ENCODE results near the gene RBM47.
A peak's percentile ranks its signal among the peaks of the same experiment; 100 is the strongest.
"Not testable (repeated sequence)": the region's sequence is repeated elsewhere in the genome, so short reads cannot be mapped to it uniquely, and the experiment has no call there.

Gene RBM47

GRCh38 chr4:40407468-40407867 is 222.2 kb downstream of the RBM47 start:
- DNase-seq (ENCODE audit: low spot score) = not testable (repeated sequence)

- DNase-seq (ENCODE audit: low spot score) = no peak
Observed at GRCh38 chr4:40406340-40406739, 223.3 kb downstream of the RBM47 start.

GRCh38 chr4:40405193-40405592 is 224.5 kb downstream of the RBM47 start:
- DNase-seq (ENCODE audit: low spot score) = no peak

GRCh38 chr4:40403081-40403480 is 226.6 kb downstream of the RBM47 start:
- no peak for DNase-seq (ENCODE audit: low spot score)

- DNase-seq (ENCODE audit: low spot score) = no peak
Observed at GRCh38 chr4:40402556-40402955, 227.1 kb downstream of the RBM47 start.

- no peak for DNase-seq (ENCODE audit: low spot score)
Observed at GRCh38 chr4:40401631-40402030, 228.0 kb downstream of the RBM47 start.

GRCh38 chr4:40401096-40401495 is 228.6 kb downstream of the RBM47 start:
- no peak for DNase-seq (ENCODE audit: low spot score)

GRCh38 chr4:40399578-40399977 is 230.1 kb downstream of the RBM47 start:
- DNase-seq (ENCODE audit: low spot score) = no peak

GRCh38 chr4:40395908-40396793 is 233.5 kb downstream of the RBM47 start:
- peak; percentile 12 for DNase-seq (ENCODE audit: low spot score)

- no peak for DNase-seq (ENCODE audit: low spot score)
Observed at GRCh38 chr4:40395166-40395900, 234.3 kb downstream of the RBM47 start.

GRCh38 chr4:40394236-40394635 is 235.4 kb downstream of the RBM47 start:
- peak; percentile 19 for DNase-seq (ENCODE audit: low spot score)

GRCh38 chr4:40392241-40392640 is 237.4 kb downstream of the RBM47 start:
- not testable (repeated sequence) for DNase-seq (ENCODE audit: low spot score)

GRCh38 chr4:40389986-40390385 is 239.7 kb downstream of the RBM47 start:
- no peak for DNase-seq (ENCODE audit: low spot score)

GRCh38 chr4:40388239-40388638 is 241.4 kb downstream of the RBM47 start:
- DNase-seq (ENCODE audit: low spot score) = no peak

GRCh38 chr4:40380647-40381046 is 249.0 kb downstream of the RBM47 start:
- DNase-seq (ENCODE audit: low spot score) = no peak

- DNase-seq (ENCODE audit: low spot score) = no peak
Observed at GRCh38 chr4:40379248-40379647, 250.4 kb downstream of the RBM47 start.

- no peak for DNase-seq (ENCODE audit: low spot score)
Observed at GRCh38 chr4:40378619-40379018, 251.0 kb downstream of the RBM47 start.

- DNase-seq (ENCODE audit: low spot score) = no peak
Observed at GRCh38 chr4:40377512-40378365, 251.9 kb downstream of the RBM47 start.

- no peak for DNase-seq (ENCODE audit: low spot score)
Observed at GRCh38 chr4:40375620-40376019, 254.0 kb downstream of the RBM47 start.

GRCh38 chr4:40375095-40375494 is 254.6 kb downstream of the RBM47 start:
- DNase-seq (ENCODE audit: low spot score) = no peak

GRCh38 chr4:40373636-40374035 is 256.0 kb downstream of the RBM47 start:
- DNase-seq (ENCODE audit: low spot score) = no peak

All from pons (tissue), 1 donor.